SK-N-DZ (cell line): ENCODE data around the gene EEF1A2.
A peak's percentile ranks its signal among the peaks of the same experiment; 100 is the strongest.
"Not testable (repeated sequence)": the region's sequence is repeated elsewhere in the genome, so short reads cannot be mapped to it uniquely, and the experiment has no call there.

Source experiments
- DNase-seq: peaks from one replicate; pipeline ENCODE4 v3.0.0-alpha.2; 2015; ENCODE audit warnings: low spot score

EEF1A2 gene

GRCh38 chr20:63488315-63489251, 10.3 kb downstream of the EEF1A2 start:
- no peak for DNase-seq

GRCh38 chr20:63487781-63488241, 11.1 kb downstream of the EEF1A2 start:
- no peak for DNase-seq

GRCh38 chr20:63487116-63487764, 11.6 kb downstream of the EEF1A2 start:
- DNase-seq = no peak

GRCh38 chr20:63486300-63486855, 12.5 kb downstream of the EEF1A2 start:
- DNase-seq = no peak

- no peak for DNase-seq
Observed at GRCh38 chr20:63484651-63485403, 14.1 kb downstream of the EEF1A2 start.

- no peak for DNase-seq
Observed at GRCh38 chr20:63484236-63484635, 14.6 kb downstream of the EEF1A2 start.

- peak; percentile 68 for DNase-seq
Observed at GRCh38 chr20:63483834-63484233, 15.0 kb downstream of the EEF1A2 start.

GRCh38 chr20:63482021-63482587, 16.8 kb downstream of the EEF1A2 start:
- no peak for DNase-seq

GRCh38 chr20:63481503-63481902, 17.4 kb downstream of the EEF1A2 start:
- DNase-seq = no peak

- DNase-seq = not testable (repeated sequence)
Observed at GRCh38 chr20:63479695-63480419, 19.0 kb downstream of the EEF1A2 start.

- DNase-seq = no peak
Observed at GRCh38 chr20:63478346-63479302, 20.3 kb downstream of the EEF1A2 start.

- DNase-seq = no peak
Observed at GRCh38 chr20:63477944-63478343, 20.9 kb downstream of the EEF1A2 start.

- no peak for DNase-seq
Observed at GRCh38 chr20:63477061-63477616, 21.7 kb downstream of the EEF1A2 start.

- no peak for DNase-seq
Observed at GRCh38 chr20:63475209-63475608, 23.7 kb downstream of the EEF1A2 start.

- peak; percentile 81 for DNase-seq
Observed at GRCh38 chr20:63473555-63474449, 25.1 kb downstream of the EEF1A2 start.

GRCh38 chr20:63472862-63473390, 26.0 kb downstream of the EEF1A2 start:
- no peak for DNase-seq

GRCh38 chr20:63471981-63472831, 26.7 kb downstream of the EEF1A2 start, which contains the start of gene KCNQ2:
Gene KCNQ2 (minus strand): TSS chr20:63472655. CDS start chr20:63472463, 192 bp downstream.
- DNase-seq = no peak
